NCI-H1048 (cell line): Measurements from ENCODE around the gene RAB19.

Experiments used
- DNase-seq: peaks from one replicate; lab custom pipeline; 2025; lab: John Stamatoyannopoulos, UW

The RAB19 gene

GRCh38 chr7:140403878-140404564, at the start of gene RAB19:
Gene RAB19 (plus strand): TSS chr7:140404058. CDS start chr7:140407647, 3,589 bp downstream.
- no peak for DNase-seq

GRCh38 chr7:140358024-140358411, 45.8 kb upstream of the RAB19 start:
- DNase-seq: no peak

GRCh38 chr7:140358412-140359051, 45.3 kb upstream of the RAB19 start:
- DNase-seq: no peak

GRCh38 chr7:140360697-140361229, 43.1 kb upstream of the RAB19 start:
- no peak for DNase-seq

GRCh38 chr7:140364819-140365218, 39.0 kb upstream of the RAB19 start:
- DNase-seq: no peak

GRCh38 chr7:140367528-140367927, 36.3 kb upstream of the RAB19 start:
- DNase-seq: no peak

GRCh38 chr7:140369294-140369693, 34.6 kb upstream of the RAB19 start:
- no peak for DNase-seq

- DNase-seq: no peak
These were observed 28.5 kb upstream of the RAB19 start for GRCh38 chr7:140375323-140375722.

GRCh38 chr7:140375892-140376730, 27.7 kb upstream of the RAB19 start:
- no peak for DNase-seq

- DNase-seq: no peak
These were observed 19.7 kb upstream of the RAB19 start for GRCh38 chr7:140383954-140384713.

- no peak for DNase-seq
These were observed 18.8 kb upstream of the RAB19 start for GRCh38 chr7:140384894-140385545.

GRCh38 chr7:140389445-140389844, 14.4 kb upstream of the RAB19 start:
- DNase-seq: no peak

GRCh38 chr7:140390034-140390433, 13.8 kb upstream of the RAB19 start:
- DNase-seq: no peak

GRCh38 chr7:140390466-140391190, 13.2 kb upstream of the RAB19 start:
- DNase-seq: no peak

- no peak for DNase-seq
These were observed 12.2 kb upstream of the RAB19 start for GRCh38 chr7:140391634-140392033.

GRCh38 chr7:140393756-140394306, 10.0 kb upstream of the RAB19 start:
- DNase-seq: no peak

GRCh38 chr7:140397784-140398750, 5.8 kb upstream of the RAB19 start, which contains the start of gene SLC37A3:
Gene SLC37A3 (minus strand): TSS chr7:140398530. CDS start chr7:140382526, 16,004 bp downstream.
- DNase-seq: peak; percentile 21

- no peak for DNase-seq
These were observed 5.0 kb upstream of the RAB19 start for GRCh38 chr7:140398821-140399220.

- DNase-seq: no peak
These were observed 3.5 kb upstream of the RAB19 start for GRCh38 chr7:140400381-140400780.
